Endothelial cell of umbilical vein (primary cell): ENCODE results near the gene FOXO1. TPM values are rescaled to one million over a fixed set of nuclear protein-coding genes. Genes with fewer than 3 reads are reported as not detected.

Experiments used
- BruUV-seq: library from RNA; stranded (reverse); fragments of 400-500 nt; replicated peaks from 2 replicates; lab custom pipeline; 2021; lab: Mats Ljungman, UMichigan
- CTCF ChIA-PET: fragments of 300-600, 350-600 bp; sonication (Branson Sonifier 250); formaldehyde crosslinking; loops from one replicate; lab custom pipeline; 2021; ENCODE audit warnings: antibody characterized with exemption, inconsistent platforms; lab: Charles Lee
- POLR2A ChIA-PET: fragments of 300-600, 350-600 bp; sonication (Branson Sonifier 250); formaldehyde crosslinking; loops from one replicate; lab custom pipeline; 2021; ENCODE audit warnings: antibody characterized with exemption, inconsistent platforms; lab: Charles Lee
- DNase-seq: peaks from one replicate; pipeline ENCODE4 v3.0.0-alpha.2; 2011; ENCODE audit warnings: low read depth, low spot score
- FAIRE-seq: peaks from 2 replicates; lab custom pipeline; 2011; peaks lifted over from hg19 to GRCh38; lab: Jason Lieb, UNC
- H2AFZ ChIP-seq: 2 replicates; pipeline ENCODE4 v1.6.0; 2012; ENCODE audit warnings: low read depth, low read length, control low read depth, inconsistent platforms
- H3K27ac ChIP-seq: 2 replicates; pipeline ENCODE4 v1.5.1; 2011; ENCODE audit warnings: low read depth, mild to moderate bottlenecking, control low read depth, low read length, moderate library complexity; ENCODE audit not compliant: insufficient read depth
- H3K27me3 ChIP-seq, 2 experiments: 2 replicates each; pipeline versions ENCODE4 v1.6.0 to v1.6.1; 2011; ENCODE audit warnings: low read length in 2 of 2, mixed read lengths in 1 of 2; ENCODE audit not compliant: control insufficient read depth in 2 of 2, insufficient read depth in 2 of 2
- H3K36me3 ChIP-seq, 2 experiments: 2 replicates in 1 of 2; 3 replicates in 1 of 2; pipeline ENCODE4 v1.5.1; 2011; ENCODE audit warnings: low read length in 2 of 2, mild to moderate bottlenecking in 1 of 2, moderate library complexity in 1 of 2; ENCODE audit not compliant: control insufficient read depth in 2 of 2, insufficient read depth in 2 of 2; ENCODE audit errors: extremely low read depth in 1 of 2
- H3K4me1 ChIP-seq: 3 replicates; pipeline ENCODE4 v1.5.1; 2011; ENCODE audit warnings: mild to moderate bottlenecking, low read length; ENCODE audit not compliant: control insufficient read depth, insufficient read depth; ENCODE audit errors: extremely low read depth
- H3K4me2 ChIP-seq: 2 replicates; pipeline ENCODE4 v1.6.1; 2011; ENCODE audit warnings: low read length, control low read depth, mixed read lengths; ENCODE audit not compliant: insufficient read depth
- H3K4me3 ChIP-seq, 3 experiments: fragments of 200-600 bp in 1 of 3; sonication (generic), shearing (Covaris generic) in 1 of 3; replicated peaks in 1 of 3; 2 replicates each; pipeline ENCODE4 v1.5.1; 2011 to 2016; ENCODE audit warnings: control low read depth in 3 of 3, low read length in 3 of 3, mild to moderate bottlenecking in 2 of 3, inconsistent platforms in 1 of 3, low read depth in 1 of 3, moderate library complexity in 1 of 3; ENCODE audit not compliant: insufficient read depth in 1 of 3
- H3K79me2 ChIP-seq: 2 replicates; pipeline ENCODE4 v1.6.0; 2012; ENCODE audit warnings: low read length, inconsistent platforms; ENCODE audit not compliant: control insufficient read depth, insufficient read depth
- H3K9ac ChIP-seq: replicated peaks from 2 replicates; pipeline ENCODE3; 2011; ENCODE audit warnings: low read length, control low read depth; ENCODE audit not compliant: insufficient read depth; ENCODE audit errors: extremely low read depth
- H3K9me1 ChIP-seq: replicated peaks from 3 replicates; pipeline ENCODE4 v1.6.0; 2011; ENCODE audit warnings: mild to moderate bottlenecking, low read length; ENCODE audit not compliant: control insufficient read depth, insufficient read depth; ENCODE audit errors: extremely low read depth
- H3K9me3 ChIP-seq: replicated peaks from 2 replicates; pipeline ENCODE4 v1.5.1; 2012; ENCODE audit warnings: low read length, inconsistent platforms; ENCODE audit not compliant: control insufficient read depth, insufficient read depth
- H4K20me1 ChIP-seq: replicated peaks from 2 replicates; pipeline ENCODE3; 2011; ENCODE audit warnings: mild to moderate bottlenecking, low read length; ENCODE audit not compliant: control insufficient read depth, insufficient read depth; ENCODE audit errors: extremely low read depth
- EZH2 ChIP-seq: IDR thresholded peaks from 2 replicates; pipeline ENCODE4 v1.6.1; 2012; ENCODE audit warnings: borderline replicate concordance, low read depth, mild to moderate bottlenecking, moderate library complexity, low read length, inconsistent platforms; ENCODE audit not compliant: severe bottlenecking
- FOS ChIP-seq: IDR thresholded peaks from 2 replicates; pipeline ENCODE4 v1.6.1; 2011; ENCODE audit warnings: mild to moderate bottlenecking, low read length, moderate library complexity, borderline replicate concordance; ENCODE audit not compliant: insufficient read depth
- GATA2 ChIP-seq: IDR thresholded peaks from 2 replicates; pipeline ENCODE4 v1.7.0; 2011; ENCODE audit warnings: low read depth, mild to moderate bottlenecking, moderate library complexity, mixed read lengths, low read length; ENCODE audit not compliant: insufficient read length, insufficient read depth
- JUN ChIP-seq: IDR thresholded peaks from 2 replicates; pipeline ENCODE4 v1.6.1; 2011; ENCODE audit warnings: borderline replicate concordance, low read depth; ENCODE audit not compliant: insufficient read length, insufficient read depth
- MAX ChIP-seq: IDR thresholded peaks from 2 replicates; pipeline ENCODE4 v1.6.1; 2011; ENCODE audit not compliant: insufficient read depth, insufficient read length
- MYC ChIP-seq: IDR thresholded peaks from one replicate; pipeline ENCODE4 v1.6.1; 2011; ENCODE audit warnings: mild to moderate bottlenecking, low read depth, low read length
- POLR2A ChIP-seq: IDR thresholded peaks from 2 replicates; pipeline ENCODE4 v1.6.1; 2012; ENCODE audit warnings: low read depth, mild to moderate bottlenecking, control low read depth, low read length
- POLR2AphosphoS5 ChIP-seq: IDR thresholded peaks from 2 replicates; pipeline ENCODE4 v1.6.1; 2012; ENCODE audit warnings: low read depth, mild to moderate bottlenecking, control low read depth, low read length, moderate library complexity; ENCODE audit not compliant: insufficient read depth
- dilution Hi-C: fragments of 300-500 bp; cut with MboI; formaldehyde crosslinking; loops from one replicate; pipeline ENCODE4 v1.15.0; 2019; ENCODE audit warnings: low sequenced_read_pairs; ENCODE audit not compliant: extremely low pct_ligation_motif_present
- intact Hi-C: fragments of 100-400 bp; cut with micrococcal nuclease; formaldehyde crosslinking; loops from one replicate; pipeline ENCODE4 v1.10.0; 2022
- polyA plus RNA-seq, 4 experiments: library from polyadenylated mRNA; depleted of rRNA in 3 of 4; stranded (reverse) in 3 of 4; unstranded in 1 of 4; fragments of >200 nt; gene quantifications; 2 replicates each; pipeline versions ENCODE4 v1.2.1 to v1.2.3, GENCODE V29; 2011 to 2012; ENCODE audit warnings: missing spikeins in 1 of 4
- total RNA-seq: library from RNA; stranded (reverse); gene quantifications from 2 replicates; pipeline ENCODE4 v1.2.3, GENCODE V29; 2021
- TF ChIP-seq, protein P1 (sequence below), 2 donors: IDR thresholded peaks; 1 replicate in 1 of 2; 2 replicates in 1 of 2; pipeline ENCODE4 v1.5.1; 2011; ENCODE audit warnings: low read length in 2 of 2, mild to moderate bottlenecking in 2 of 2, moderate library complexity in 2 of 2, control low read depth in 1 of 2, inconsistent platforms in 1 of 2, low read depth in 1 of 2; ENCODE audit not compliant: insufficient read depth in 1 of 2; ENCODE audit errors: extremely low read depth in 1 of 2

Gene FOXO1
- total and polyA plus RNA-seq, 2 donors (not counting 3 experiments of a cell fraction or from before 2014, with no cell fraction given): 44.7 to 48.5 TPM

GRCh38 chr13:40508767-40509342 lies 157.6 kb downstream of the FOXO1 start:
- no peak for FAIRE-seq
- no TSS peak for BruUV-seq

More at GRCh38 chr13:40508767-40509342, 157.6 kb downstream of the FOXO1 start:
- H3K9ac ChIP-seq: peak overlapping the region; percentile 51
- H3K4me1 ChIP-seq: peaks cover 43% of the 10 kb centered on the region
- no peaks in the 10 kb centered on the region for H3K9me1 ChIP-seq
- H3K4me3 ChIP-seq: no peak overlapping the region
- no peak overlapping the region for H3K4me2 ChIP-seq
- H3K79me2 ChIP-seq: no peaks in the 10 kb centered on the region
- TF ChIP-seq FOS: no peak
- TF ChIP-seq POLR2A: no peak
- no peak for TF ChIP-seq JUN
- no peak for TF ChIP-seq MYC
- no peak for TF ChIP-seq EZH2
- TF ChIP-seq MAX: no peak
- TF ChIP-seq GATA2: no peak
- TF ChIP-seq, protein P1, sequence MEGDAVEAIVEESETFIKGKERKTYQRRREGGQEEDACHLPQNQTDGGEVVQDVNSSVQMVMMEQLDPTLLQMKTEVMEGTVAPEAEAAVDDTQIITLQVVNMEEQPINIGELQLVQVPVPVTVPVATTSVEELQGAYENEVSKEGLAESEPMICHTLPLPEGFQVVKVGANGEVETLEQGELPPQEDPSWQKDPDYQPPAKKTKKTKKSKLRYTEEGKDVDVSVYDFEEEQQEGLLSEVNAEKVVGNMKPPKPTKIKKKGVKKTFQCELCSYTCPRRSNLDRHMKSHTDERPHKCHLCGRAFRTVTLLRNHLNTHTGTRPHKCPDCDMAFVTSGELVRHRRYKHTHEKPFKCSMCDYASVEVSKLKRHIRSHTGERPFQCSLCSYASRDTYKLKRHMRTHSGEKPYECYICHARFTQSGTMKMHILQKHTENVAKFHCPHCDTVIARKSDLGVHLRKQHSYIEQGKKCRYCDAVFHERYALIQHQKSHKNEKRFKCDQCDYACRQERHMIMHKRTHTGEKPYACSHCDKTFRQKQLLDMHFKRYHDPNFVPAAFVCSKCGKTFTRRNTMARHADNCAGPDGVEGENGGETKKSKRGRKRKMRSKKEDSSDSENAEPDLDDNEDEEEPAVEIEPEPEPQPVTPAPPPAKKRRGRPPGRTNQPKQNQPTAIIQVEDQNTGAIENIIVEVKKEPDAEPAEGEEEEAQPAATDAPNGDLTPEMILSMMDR (IDR thresholded peaks at IDR 0.05; ENCODE audit: extremely low read depth in 1 of 2, insufficient read depth in 1 of 2, low read depth in 1 of 2, low read length in 2 of 2): no peak
- no peak for TF ChIP-seq POLR2AphosphoS5
- no peaks in the 10 kb centered on the region for H3K36me3 ChIP-seq
- ChIA-PET CTCF (interaction anchor here (1.0 to 1.6 kb wide), 7 partner anchors 14 to 439 kb away, joined by 3 to 8 read pairs (median 4); no protein-coding TSS in a partner anchor), POLR2A (no interaction called here)
- H4K20me1 ChIP-seq: no peaks in the 10 kb centered on the region
- no peak overlapping the region for H2AFZ ChIP-seq
- H3K27ac ChIP-seq: peak overlapping the region; percentile 74
- no peak for DNase-seq
- dilution Hi-C loops (no loop called here), intact Hi-C loops (loop anchor here (1.0 to 10.0 kb wide), 3 partner anchors 315 to 724 kb away; no protein-coding TSS in a partner anchor)
- H3K27me3 ChIP-seq: no peaks in the 10 kb centered on the region
- no peaks in the 10 kb centered on the region for H3K9me3 ChIP-seq
